Body of pancreas (tissue), 4 donors: ENCODE results near the gene THRSP.

ENCODE experiments used
- CTCF ChIP-seq, 7 experiments: fragments of 450-650 bp in 4 of 7; fragments of 200-600 bp in 3 of 7; sonication (generic) in 3 of 7; IDR thresholded peaks; one replicate each; pipeline ENCODE4 v1.5.1; 2016 to 2019; ENCODE audit warnings: antibody characterized with exemption in 7 of 7
- POLR2A ChIP-seq, 3 donors: fragments of 450-650 bp; IDR thresholded peaks; one replicate each; pipeline ENCODE4 v1.6.1; 2016; ENCODE audit warnings: antibody characterized with exemption in 3 of 3, mild to moderate bottlenecking in 2 of 3

GRCh38 chr11:78020246-78020645 is 43.4 kb upstream of the THRSP start:
- no peak for TF ChIP-seq POLR2A (IDR thresholded peaks at IDR 0.05)
- no peak for TF ChIP-seq CTCF (IDR thresholded peaks at IDR 0.05)
